Astrocyte (in vitro differentiated cells and primary cell): ENCODE measurements around the gene GOLGA5.

ENCODE experiments used
- EZH2 ChIP-seq: IDR thresholded peaks from 2 replicates; pipeline ENCODE4 v1.6.1; 2012; ENCODE audit warnings: mild to moderate bottlenecking, low read length, inconsistent platforms; ENCODE audit not compliant: insufficient read depth
- TF ChIP-seq, protein P1 (sequence below): IDR thresholded peaks from 2 replicates; pipeline ENCODE4 v1.5.1; 2011; ENCODE audit warnings: low read depth, mild to moderate bottlenecking, inconsistent platforms, low read length, moderate library complexity; ENCODE audit not compliant: insufficient read depth

DNA sequence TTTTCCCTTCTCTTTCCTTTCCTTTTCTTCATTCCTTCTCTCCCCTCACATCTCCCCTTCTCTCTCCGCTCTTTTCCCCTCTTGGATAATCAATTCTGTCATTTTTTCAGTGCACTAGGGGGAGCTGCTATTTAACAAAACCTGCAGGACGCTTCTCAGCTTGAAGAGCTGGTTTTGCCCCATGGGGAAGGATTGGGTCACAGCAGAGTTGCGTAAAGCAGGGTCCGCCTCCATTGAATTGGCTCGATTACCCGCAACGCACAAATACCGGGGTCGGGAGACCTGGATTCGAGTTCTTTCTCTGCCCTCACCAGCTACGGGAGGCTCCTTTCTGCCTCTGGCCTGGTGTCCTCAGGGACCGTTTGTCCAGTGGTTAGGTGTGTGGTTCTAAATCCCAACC lies 86.7 kb downstream of the GOLGA5 start:
- TF ChIP-seq, protein P1, sequence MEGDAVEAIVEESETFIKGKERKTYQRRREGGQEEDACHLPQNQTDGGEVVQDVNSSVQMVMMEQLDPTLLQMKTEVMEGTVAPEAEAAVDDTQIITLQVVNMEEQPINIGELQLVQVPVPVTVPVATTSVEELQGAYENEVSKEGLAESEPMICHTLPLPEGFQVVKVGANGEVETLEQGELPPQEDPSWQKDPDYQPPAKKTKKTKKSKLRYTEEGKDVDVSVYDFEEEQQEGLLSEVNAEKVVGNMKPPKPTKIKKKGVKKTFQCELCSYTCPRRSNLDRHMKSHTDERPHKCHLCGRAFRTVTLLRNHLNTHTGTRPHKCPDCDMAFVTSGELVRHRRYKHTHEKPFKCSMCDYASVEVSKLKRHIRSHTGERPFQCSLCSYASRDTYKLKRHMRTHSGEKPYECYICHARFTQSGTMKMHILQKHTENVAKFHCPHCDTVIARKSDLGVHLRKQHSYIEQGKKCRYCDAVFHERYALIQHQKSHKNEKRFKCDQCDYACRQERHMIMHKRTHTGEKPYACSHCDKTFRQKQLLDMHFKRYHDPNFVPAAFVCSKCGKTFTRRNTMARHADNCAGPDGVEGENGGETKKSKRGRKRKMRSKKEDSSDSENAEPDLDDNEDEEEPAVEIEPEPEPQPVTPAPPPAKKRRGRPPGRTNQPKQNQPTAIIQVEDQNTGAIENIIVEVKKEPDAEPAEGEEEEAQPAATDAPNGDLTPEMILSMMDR: peak; percentile 11
- no peak for TF ChIP-seq EZH2
